Neutrophil (primary cell): ENCODE results near the gene ZNF789.

ENCODE experiments used
- H3K27ac ChIP-seq: fragments of 200-600 bp; sonication (generic); 2 replicates; pipeline ENCODE4 v1.5.1; 2016; ENCODE audit warnings: mild to moderate bottlenecking, moderate library complexity
- H3K27me3 ChIP-seq: fragments of 200-600 bp; sonication (generic); 2 replicates; pipeline ENCODE4 v1.6.0; 2016; ENCODE audit warnings: mild to moderate bottlenecking
- H3K36me3 ChIP-seq: fragments of 200-600 bp; sonication (generic); 2 replicates; pipeline ENCODE4 v1.5.1; 2017
- H3K4me1 ChIP-seq, 2 experiments: fragments of 200-600 bp in 1 of 2; sonication (generic) in 1 of 2; 1 replicate in 1 of 2; 2 replicates in 1 of 2; pipeline versions ENCODE4 v1.5.1 to v1.6.1; 2013 to 2016; ENCODE audit warnings: low read depth in 1 of 2, low read length in 1 of 2, mild to moderate bottlenecking in 1 of 2, moderate library complexity in 1 of 2; ENCODE audit not compliant: control insufficient read depth in 1 of 2, insufficient read depth in 1 of 2
- H3K4me3 ChIP-seq, 2 experiments: fragments of 200-600 bp in 1 of 2; sonication (generic) in 1 of 2; 1 replicate in 1 of 2; 2 replicates in 1 of 2; pipeline ENCODE4 v1.5.1; 2013 to 2016; ENCODE audit warnings: low read depth in 1 of 2, low read length in 1 of 2, mild to moderate bottlenecking in 1 of 2, moderate library complexity in 1 of 2
- H3K9me3 ChIP-seq: fragments of 200-600 bp; sonication (generic); 2 replicates; pipeline ENCODE4 v1.5.1; 2016
- CTCF ChIP-seq: fragments of 200-600 bp; sonication (generic); IDR thresholded peaks from 2 replicates; pipeline ENCODE4 v1.5.1; 2016; ENCODE audit warnings: antibody characterized with exemption

The ZNF789 gene

GRCh38 chr7:99490878-99491277, 18.2 kb downstream of the ZNF789 start:
- Histone ChIP-seq H3K4me1 (no peaks in the 10 kb centered on the region), H3K36me3 (peaks cover 47% of the 10 kb centered on the region), H3K4me3 (no peak overlapping the region), H3K27ac (no peak overlapping the region), H3K9me3 (no peaks in the 10 kb centered on the region), H3K27me3 (no peaks in the 10 kb centered on the region)
- no peak for TF ChIP-seq CTCF

GRCh38 chr7:99493823-99494222, 21.1 kb downstream of the ZNF789 start:
- Histone ChIP-seq H3K27ac (no peak overlapping the region), H3K27me3 (no peaks in the 10 kb centered on the region), H3K4me1 (peaks cover 15 to 16% of the 10 kb centered on the region in 2 experiments), H3K36me3 (peaks cover 64% of the 10 kb centered on the region), H3K4me3 (no peak overlapping the region), H3K9me3 (no peaks in the 10 kb centered on the region)
- no peak for TF ChIP-seq CTCF

- Histone ChIP-seq H3K4me1 (peaks cover 28% of the 10 kb centered on the region in 2 experiments), H3K36me3 (peaks cover 57% of the 10 kb centered on the region), H3K9me3 (no peaks in the 10 kb centered on the region), H3K4me3 (peak overlapping the region; percentile 76 to 95), H3K27ac (peak overlapping the region; percentile 92), H3K27me3 (no peaks in the 10 kb centered on the region)
- no peak for TF ChIP-seq CTCF
Measured at GRCh38 chr7:99497766-99498545, 25.3 kb downstream of the ZNF789 start.

- peak overlapping the region; percentile 92 for H3K27ac ChIP-seq
- H3K4me3 ChIP-seq: peak overlapping the region; percentile 76 to 95
- TF ChIP-seq CTCF: no peak
- no peaks in the 10 kb centered on the region for H3K9me3 ChIP-seq
- peaks cover 28% of the 10 kb centered on the region in 2 experiments for H3K4me1 ChIP-seq
- H3K27me3 ChIP-seq: no peaks in the 10 kb centered on the region
- H3K36me3 ChIP-seq: peaks cover 51% of the 10 kb centered on the region
Measured at GRCh38 chr7:99498546-99498944, 25.9 kb downstream of the ZNF789 start.

GRCh38 chr7:99499371-99499720, 26.7 kb downstream of the ZNF789 start:
- peak overlapping the region; percentile 76 to 95 for H3K4me3 ChIP-seq
- TF ChIP-seq CTCF: no peak
- H3K27me3 ChIP-seq: no peaks in the 10 kb centered on the region
- peaks cover 43% of the 10 kb centered on the region for H3K36me3 ChIP-seq
- H3K4me1 ChIP-seq: peaks cover 33 to 34% of the 10 kb centered on the region in 2 experiments
- H3K9me3 ChIP-seq: no peaks in the 10 kb centered on the region
- peak overlapping the region; percentile 92 for H3K27ac ChIP-seq
